Stimulated activated CD8-positive, alpha-beta memory T cell treated with anti-CD3 and anti-CD28 coated beads, Interleukin-12 subunit alpha, Interleukin-12 subunit beta, amount 100 ng/mL, for 24 hours (primary cell): ENCODE data around the gene MDM4.
"Not testable (repeated sequence)": the region's sequence is repeated elsewhere in the genome, so short reads cannot be mapped to it uniquely, and the experiment has no call there.

Experiments
- DNase-seq: peaks from one replicate; pipeline ENCODE4 v3.0.0-alpha.2; 2020; ENCODE audit errors: extremely low read depth

MDM4 gene

DNA sequence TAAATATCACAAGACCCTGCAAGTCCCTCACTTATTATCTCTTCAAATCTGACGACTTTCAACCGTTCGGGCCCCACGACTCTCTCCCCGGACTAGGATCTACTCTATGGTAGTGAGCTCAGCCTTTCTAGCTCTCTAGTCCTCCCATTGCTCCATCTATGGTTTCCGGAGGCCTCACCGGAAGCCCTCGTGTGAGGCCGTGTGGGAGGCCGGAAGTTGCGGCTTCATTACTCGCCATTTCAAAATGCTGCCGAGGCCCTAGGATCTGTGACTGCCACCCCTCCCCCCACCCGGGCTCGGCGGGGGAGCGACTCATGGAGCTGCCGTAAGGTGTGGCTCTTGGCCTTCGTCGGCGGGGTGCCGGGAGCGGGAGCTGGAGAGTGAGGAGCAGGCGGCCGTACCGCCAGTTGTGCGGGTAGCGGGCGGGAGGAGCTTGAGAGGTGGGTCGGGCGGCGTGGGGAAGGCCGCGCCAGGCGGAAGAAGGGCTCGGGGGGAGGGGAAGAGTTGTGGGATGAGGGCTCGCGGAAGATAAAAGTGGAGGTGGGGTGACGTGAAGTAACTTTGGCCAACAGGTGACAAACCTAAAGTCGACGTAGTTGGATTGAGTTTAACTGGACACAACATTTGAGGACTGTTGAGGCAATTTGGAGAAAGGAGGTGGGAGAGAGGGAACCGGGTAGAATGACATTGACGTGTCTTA is at the start of gene MDM4:
TSS of gene MDM4 (plus strand) at position 227 of the 700 bp plus-strand sequence. CDS start 9,113 bp downstream, outside the sequence.
- DNase-seq = peak; percentile 86

DNA sequence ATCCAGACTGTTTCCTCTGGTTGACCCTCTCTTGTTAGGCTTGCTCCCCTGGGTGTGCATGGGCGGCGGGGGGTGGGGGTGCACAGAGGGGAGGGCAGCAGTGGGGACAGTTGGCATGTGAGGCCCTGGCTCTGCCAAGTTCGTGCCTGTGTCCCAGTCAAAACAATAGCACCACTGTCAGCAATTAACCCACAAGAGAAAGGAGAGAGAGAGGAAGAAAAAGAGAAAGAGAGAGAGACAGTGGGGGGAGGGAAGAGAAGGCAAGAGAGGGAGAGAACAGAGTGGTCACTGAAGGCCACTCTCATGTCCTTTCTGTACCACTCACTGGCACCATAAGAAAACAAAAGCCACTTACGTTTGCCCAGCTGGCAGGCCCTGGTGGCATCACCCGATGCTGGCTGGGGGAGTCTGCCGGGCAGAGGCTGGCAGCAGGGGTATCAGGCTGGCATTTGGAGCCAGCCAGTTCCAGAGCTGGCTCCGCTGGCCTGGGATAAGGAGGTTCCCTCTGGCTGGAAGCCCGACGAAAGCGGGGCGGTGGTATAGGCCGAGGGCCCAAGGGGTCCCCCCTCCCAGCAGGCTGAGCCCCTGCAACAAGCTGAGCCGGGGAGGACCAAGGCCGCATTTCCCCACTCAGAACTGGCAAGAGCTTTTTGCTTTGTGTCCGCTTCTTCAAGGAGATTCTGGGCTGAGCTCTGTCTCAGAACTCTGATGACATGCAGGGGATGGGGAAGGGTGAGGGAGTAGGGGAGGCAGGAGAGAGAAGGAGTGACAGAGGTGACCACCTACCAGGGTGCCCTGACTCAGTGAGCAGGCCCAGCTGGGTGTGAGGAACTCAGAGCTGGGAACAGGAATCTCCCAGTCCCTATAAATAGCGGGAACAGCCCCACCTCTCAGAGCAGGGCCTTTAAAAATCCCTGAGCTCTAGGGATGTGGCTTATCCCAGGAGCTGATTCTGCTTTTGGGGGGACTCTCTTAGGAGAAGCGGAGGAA is 49.5 kb upstream of the MDM4 start:
- DNase-seq = no peak

- DNase-seq = no peak
Measured at GRCh38 chr1:204468206-204468605, 48.0 kb upstream of the MDM4 start.

DNA sequence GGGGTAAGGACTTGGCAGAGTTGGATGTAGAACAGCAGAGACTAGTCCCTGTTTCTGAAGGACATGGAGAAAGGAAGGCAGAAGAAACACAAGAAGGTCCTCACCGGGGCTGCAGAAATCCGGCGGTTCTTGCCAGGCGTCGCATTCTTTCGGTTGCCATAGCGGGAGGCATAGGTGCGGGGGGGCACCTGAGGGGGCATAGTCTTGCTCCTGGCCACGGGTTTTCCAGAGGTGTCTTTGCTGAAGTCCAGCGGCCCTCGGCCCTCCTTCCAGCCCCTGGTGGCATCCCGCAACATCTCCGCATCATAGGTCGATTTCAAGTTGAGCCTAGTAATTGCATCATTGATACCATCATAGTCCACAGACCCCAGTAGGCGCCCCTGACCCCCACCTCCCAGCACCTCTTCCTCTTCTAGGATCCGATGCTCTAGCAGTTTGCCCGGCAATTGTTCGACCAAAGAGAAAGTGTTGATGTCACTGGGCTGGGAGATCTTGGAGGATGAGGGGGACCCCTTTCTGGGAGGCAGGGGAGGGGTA is 47.4 kb upstream of the MDM4 start:
- DNase-seq = no peak

DNA sequence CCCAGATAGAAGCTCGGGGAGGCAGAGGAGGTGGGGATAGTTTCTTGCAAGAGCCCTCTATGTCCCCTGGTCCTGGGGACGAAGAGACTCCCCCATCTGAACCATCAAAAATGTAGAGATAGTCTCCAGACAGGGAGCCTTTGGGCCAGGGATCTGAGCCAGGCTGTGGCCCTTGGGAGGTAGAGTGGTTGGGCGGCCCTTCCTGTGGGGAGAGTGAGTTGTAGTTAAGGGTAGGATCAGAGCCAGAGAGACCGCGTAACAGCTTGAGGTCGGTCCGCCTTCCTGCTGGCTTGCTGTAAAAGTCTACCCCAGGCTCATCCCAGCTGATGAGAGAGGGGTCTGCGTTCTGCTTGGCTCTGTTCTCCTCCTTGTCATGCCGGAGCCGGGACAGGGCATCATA is 46.9 kb upstream of the MDM4 start:
- DNase-seq = no peak

DNA sequence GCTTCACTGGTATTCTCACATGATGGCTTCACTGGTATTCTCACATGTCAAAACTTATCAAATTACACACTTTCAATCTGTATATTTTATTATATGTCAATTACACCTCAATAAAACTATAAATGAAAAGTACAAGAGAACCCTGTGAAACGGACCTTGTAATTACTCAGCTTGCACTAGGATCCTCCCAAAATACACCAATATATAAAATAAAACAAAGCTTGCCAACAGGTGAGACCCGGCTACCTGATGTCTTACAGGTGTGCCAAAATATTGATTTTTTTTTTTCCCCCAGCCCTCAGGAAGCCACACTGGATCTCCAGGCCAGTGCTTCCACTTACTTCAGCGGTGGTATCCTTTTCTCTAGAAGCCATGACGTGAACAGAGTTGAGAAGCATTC is 44.5 kb upstream of the MDM4 start:
- DNase-seq = no peak

GRCh38 chr1:204472660-204473059 is 43.5 kb upstream of the MDM4 start:
- DNase-seq = no peak

GRCh38 chr1:204473400-204473965 is 42.7 kb upstream of the MDM4 start:
- DNase-seq = no peak

GRCh38 chr1:204475656-204476432 is 40.4 kb upstream of the MDM4 start:
- no peak for DNase-seq

- no peak for DNase-seq
Measured at GRCh38 chr1:204476563-204476962, 39.6 kb upstream of the MDM4 start.

DNA sequence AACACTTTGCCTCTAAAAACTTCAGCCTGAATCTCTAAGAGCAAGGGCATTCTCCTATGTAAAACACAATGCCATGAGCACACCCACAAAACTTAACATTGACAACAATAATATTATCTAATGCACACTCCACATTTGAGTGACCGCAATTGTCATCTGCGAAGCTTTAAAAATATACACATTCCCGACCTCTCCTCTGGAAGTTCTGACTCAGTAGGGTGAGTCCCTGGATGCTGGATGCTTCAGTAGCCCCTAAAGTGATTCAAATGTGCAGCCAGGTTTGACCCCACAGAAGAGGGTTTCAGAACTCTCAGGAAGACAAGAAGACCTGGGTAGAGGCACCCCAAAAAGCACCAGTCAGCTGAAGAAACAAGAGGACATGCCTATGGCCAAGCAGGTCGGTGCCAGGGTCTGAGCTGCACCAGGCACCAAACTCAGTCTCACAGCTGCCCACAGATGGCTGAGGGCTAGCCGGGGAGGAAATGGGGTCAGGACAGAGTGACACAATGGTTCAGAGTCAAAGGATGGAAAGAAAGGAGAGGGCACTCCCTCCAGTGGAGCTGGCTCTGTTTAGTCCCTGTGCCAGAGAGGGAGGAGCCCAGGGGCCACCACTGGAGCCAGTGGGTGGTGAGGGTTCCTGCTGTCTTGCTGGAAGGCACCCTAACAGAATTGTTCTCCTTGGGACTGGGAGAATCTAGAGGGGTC is 39.0 kb upstream of the MDM4 start:
- DNase-seq = no peak

GRCh38 chr1:204478172-204478899 is 37.9 kb upstream of the MDM4 start:
- DNase-seq = no peak

DNA sequence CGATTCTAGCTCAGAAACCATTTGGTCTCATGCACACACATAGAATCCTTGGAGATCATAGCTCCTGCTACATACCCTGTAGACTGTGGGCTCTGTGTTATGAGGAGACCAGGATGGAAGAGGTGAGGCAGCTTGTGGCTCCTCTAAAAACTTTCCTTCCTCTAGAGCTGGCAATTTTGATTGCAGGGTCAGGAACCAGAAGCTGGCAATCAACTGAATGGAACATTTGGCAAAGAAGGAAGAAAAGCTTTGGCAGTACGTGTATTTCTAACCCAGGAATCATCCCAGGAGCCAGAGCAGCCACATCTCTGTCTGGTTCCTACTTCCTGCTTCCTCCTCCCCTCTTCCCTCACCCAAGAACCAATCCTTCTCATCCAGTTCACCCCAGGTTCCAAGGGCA is 37.3 kb upstream of the MDM4 start:
- no peak for DNase-seq

GRCh38 chr1:204479387-204480136 is 36.6 kb upstream of the MDM4 start:
- no peak for DNase-seq

GRCh38 chr1:204480515-204480914 is 35.7 kb upstream of the MDM4 start:
- DNase-seq = no peak

DNA sequence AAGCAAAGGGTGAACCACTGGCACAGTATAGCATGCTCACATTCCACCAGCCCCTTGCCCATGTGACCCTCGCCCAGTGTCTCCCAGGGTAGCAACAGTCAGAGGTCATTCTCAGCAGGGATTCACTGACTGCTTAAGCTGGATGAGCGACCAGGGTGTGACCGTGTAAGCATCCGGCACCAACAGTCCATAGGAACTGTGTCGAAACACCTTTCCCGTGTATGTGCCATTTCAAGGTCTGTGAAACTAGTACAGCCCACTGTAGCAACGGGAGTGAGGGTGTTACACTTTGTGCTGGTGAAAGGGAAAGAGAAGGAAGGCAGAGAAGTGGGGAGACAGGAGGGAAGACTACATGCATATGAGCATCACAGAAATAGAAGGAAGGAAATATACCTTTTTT is 32.4 kb upstream of the MDM4 start:
- no peak for DNase-seq

DNA sequence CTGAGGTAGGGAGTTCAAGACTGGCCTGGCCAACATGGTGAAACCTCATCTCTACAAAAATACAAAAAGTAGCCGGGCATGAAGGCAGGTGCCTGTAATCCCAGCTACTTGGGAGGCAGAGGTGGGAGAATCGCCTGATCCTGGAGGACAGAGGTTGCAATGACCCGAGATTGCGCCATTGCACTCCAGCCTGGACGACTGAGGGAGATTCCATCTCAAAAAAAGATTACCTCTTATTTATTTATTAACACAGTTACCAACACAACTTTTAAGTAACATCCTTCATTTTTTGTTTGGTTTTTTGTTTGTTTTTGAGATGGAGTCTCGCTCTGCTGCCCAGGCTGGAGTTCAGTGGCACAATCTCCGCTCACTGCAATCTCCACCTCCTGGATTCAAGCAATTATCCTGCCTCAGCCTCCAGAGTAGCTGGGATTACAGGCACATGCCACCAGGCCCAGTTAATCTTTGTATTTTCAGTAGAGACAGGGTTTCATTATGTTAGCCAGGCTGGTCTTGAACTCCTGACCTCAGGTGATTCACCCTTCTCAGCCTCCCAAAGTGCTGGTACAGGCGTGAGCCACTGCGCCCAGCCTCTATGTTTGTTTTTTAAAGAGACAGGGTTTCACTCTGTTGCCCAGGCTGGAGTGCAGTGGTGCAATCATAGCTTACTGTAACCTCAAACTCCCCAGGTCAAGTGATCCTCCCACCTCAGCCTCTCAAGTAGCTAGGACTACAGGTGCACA is 29.5 kb upstream of the MDM4 start:
- DNase-seq = not testable (repeated sequence)

- DNase-seq = no peak
Measured at GRCh38 chr1:204487256-204487615, 29.0 kb upstream of the MDM4 start.

DNA sequence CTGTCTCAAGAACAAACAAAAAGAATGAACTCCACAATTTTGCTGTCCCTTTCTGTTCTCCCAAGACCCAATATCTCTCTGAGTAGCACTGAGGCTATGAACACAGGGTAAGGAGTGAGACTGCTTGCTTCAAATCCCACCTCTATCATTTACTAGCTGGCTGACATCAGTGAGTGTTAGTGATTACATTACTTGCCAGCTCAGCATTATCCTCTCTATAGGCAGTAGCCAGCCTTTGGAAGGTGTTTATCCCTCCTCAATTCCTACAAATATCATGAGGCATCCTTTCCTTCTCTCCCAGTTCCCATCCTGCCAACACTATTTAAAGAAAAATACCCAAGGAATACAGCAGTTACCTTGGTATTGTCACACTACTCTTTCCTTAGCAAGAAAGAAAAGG is 24.6 kb upstream of the MDM4 start:
- no peak for DNase-seq
